ENCODE data around the gene SRPRB. TPM values are rescaled to one million over a fixed set of nuclear protein-coding genes. Genes with fewer than 3 reads are reported as not detected.

Gene SRPRB
- total RNA-seq, 1 experiment from 2014 or later, result 54.8 TPM

DNA sequence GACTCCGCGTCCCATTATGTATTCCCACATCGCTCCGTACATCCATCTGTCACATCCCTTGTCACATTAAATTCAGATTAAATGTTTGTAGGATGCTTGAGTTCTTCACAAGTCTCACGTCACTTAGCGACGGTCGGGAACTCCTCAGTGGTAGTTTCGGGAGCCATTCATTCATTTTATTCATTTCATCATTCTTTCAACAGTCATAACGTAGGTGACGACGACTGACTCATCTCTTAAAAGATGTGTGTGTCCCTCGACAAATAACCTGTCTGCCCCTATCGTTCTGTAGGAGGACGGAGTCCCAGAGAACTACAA, 272 bp upstream of the SRPRB start:
- H3K79me2 ChIP-seq (ENCODE audit: insufficient read depth, low read length), result peaks cover 2% of the 10 kb centered on the region; the same call in 1 of the 2 replicates
- no peaks in the 10 kb centered on the region for H3K27me3 ChIP-seq (ENCODE audit: insufficient read depth, low read length)
- no peak for DNase-seq
- no peaks in the 10 kb centered on the region for H4K20me1 ChIP-seq (ENCODE audit: control insufficient read depth, insufficient read depth, insufficient read length)
- H3K36me3 Mint-ChIP-seq (ENCODE audit: insufficient read depth in 1 of 3, low read depth in 3 of 3), result peaks cover 11 to 30% (median 25%) of the 10 kb centered on the region in 3 experiments; a peak in 6 of 7 replicates
- H3K18ac ChIP-seq (ENCODE audit: insufficient read length, low read depth, low read length), result no peak overlapping the region
- no peak overlapping the region for H3T11ph ChIP-seq (ENCODE audit: low read length)
- no peak overlapping the region for H3K9ac ChIP-seq (ENCODE audit: extremely low read depth, insufficient read length, low read length)
- H3K4me1 ChIP-seq (ENCODE audit: insufficient read depth, low read length), result no peaks in the 10 kb centered on the region
- H3K56ac ChIP-seq (ENCODE audit: insufficient read length, low read depth, low read length), result no peak overlapping the region
- H3K23me2 ChIP-seq (ENCODE audit: insufficient read length, low read depth, low read length, poor library complexity, severe bottlenecking), result peaks cover 5% of the 10 kb centered on the region
- no peak overlapping the region for H2BK15ac ChIP-seq (ENCODE audit: low read depth, low read length)
- H2BK5ac ChIP-seq (ENCODE audit: insufficient read length, low read length), result no peak overlapping the region
- peaks cover 12% of the 10 kb centered on the region in 2 experiments for H3K4me1 Mint-ChIP-seq
- no peak overlapping the region for H2BK120ac ChIP-seq (ENCODE audit: low read depth, low read length, poor library complexity, severe bottlenecking)
- no peak overlapping the region for H3K23ac ChIP-seq (ENCODE audit: insufficient read length, low read depth, low read length)
- H2AFZ ChIP-seq (ENCODE audit: low read length), result peak overlapping the region; percentile 99
- H4K8ac ChIP-seq (replicated peaks; ENCODE audit: insufficient read length, low read depth, low read length), result no peak overlapping the region
- no peak overlapping the region for H3K27ac Mint-ChIP-seq
- no peak overlapping the region for H2AK5ac ChIP-seq (ENCODE audit: insufficient read length, low read length)
- H2BK12ac ChIP-seq (ENCODE audit: insufficient read length, low read depth, low read length), result no peak overlapping the region
- no peak overlapping the region for H4K91ac ChIP-seq (ENCODE audit: insufficient read length, low read depth, low read length)
- H4K5ac ChIP-seq (ENCODE audit: insufficient read length, low read depth, low read length), result no peak overlapping the region
- H3K27me3 Mint-ChIP-seq (ENCODE audit: low read depth), result peaks cover 21% of the 10 kb centered on the region
- no peak overlapping the region for H2BK20ac ChIP-seq (ENCODE audit: low read depth, low read length, poor library complexity, severe bottlenecking)
- TF ChIP-seq, protein P1, sequence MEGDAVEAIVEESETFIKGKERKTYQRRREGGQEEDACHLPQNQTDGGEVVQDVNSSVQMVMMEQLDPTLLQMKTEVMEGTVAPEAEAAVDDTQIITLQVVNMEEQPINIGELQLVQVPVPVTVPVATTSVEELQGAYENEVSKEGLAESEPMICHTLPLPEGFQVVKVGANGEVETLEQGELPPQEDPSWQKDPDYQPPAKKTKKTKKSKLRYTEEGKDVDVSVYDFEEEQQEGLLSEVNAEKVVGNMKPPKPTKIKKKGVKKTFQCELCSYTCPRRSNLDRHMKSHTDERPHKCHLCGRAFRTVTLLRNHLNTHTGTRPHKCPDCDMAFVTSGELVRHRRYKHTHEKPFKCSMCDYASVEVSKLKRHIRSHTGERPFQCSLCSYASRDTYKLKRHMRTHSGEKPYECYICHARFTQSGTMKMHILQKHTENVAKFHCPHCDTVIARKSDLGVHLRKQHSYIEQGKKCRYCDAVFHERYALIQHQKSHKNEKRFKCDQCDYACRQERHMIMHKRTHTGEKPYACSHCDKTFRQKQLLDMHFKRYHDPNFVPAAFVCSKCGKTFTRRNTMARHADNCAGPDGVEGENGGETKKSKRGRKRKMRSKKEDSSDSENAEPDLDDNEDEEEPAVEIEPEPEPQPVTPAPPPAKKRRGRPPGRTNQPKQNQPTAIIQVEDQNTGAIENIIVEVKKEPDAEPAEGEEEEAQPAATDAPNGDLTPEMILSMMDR (conservative IDR thresholded peaks at IDR 0.05), result no peak
- WGBS (ENCODE audit: extremely low coverage, insufficient read length, low lambda C conversion rate), result no CpG with 5 or more reads among the region's 15 CpGs
- no peak overlapping the region for H3K14ac ChIP-seq (ENCODE audit: insufficient read depth, low read length)
- no peaks in the 10 kb centered on the region for H3K9me3 ChIP-seq (ENCODE audit: control insufficient read depth, low read depth, low read length)
- no peak overlapping the region for H3K4ac ChIP-seq (ENCODE audit: low read depth, low read length)
- H3K9me3 Mint-ChIP-seq, result no peaks in the 10 kb centered on the region
- H3K4me2 ChIP-seq (ENCODE audit: insufficient read depth, insufficient read length, low read length), result peak overlapping the region; percentile 69
- H3K27ac ChIP-seq (ENCODE audit: insufficient read length, low read depth, low read length), result no peak overlapping the region
- H3K79me1 ChIP-seq (ENCODE audit: insufficient read depth, low read depth, low read length, poor library complexity, severe bottlenecking), result no peaks in the 10 kb centered on the region
- peak overlapping the region; percentile 92 to 97 for H3K4me3 Mint-ChIP-seq
